Transverse colon (tissue), 4 donors: Measurements from ENCODE around the gene RGS11.

Source experiments
- POLR2A ChIP-seq: fragments of 450-650 bp; IDR thresholded peaks from one replicate; pipeline ENCODE4 v1.6.1; 2016; ENCODE audit warnings: antibody characterized with exemption, mild to moderate bottlenecking, moderate library complexity
- POLR2AphosphoS5 ChIP-seq, 3 donors: sonication (generic); formaldehyde crosslinking; IDR thresholded peaks; one replicate each; pipeline ENCODE4 v1.6.1; 2016; ENCODE audit warnings: antibody characterized with exemption in 3 of 3
- TF ChIP-seq, protein P1 (sequence below), 5 experiments: fragments of 200-600 bp in 3 of 5; fragments of 450-650 bp in 2 of 5; sonication (generic) in 3 of 5; IDR thresholded peaks; 1 replicate in 2 of 5; 2 replicates in 3 of 5; pipeline ENCODE4 v1.5.1; 2016 to 2017; ENCODE audit warnings: antibody characterized with exemption in 5 of 5, inconsistent platforms in 3 of 5, mild to moderate bottlenecking in 2 of 5, moderate library complexity in 1 of 5

DNA sequence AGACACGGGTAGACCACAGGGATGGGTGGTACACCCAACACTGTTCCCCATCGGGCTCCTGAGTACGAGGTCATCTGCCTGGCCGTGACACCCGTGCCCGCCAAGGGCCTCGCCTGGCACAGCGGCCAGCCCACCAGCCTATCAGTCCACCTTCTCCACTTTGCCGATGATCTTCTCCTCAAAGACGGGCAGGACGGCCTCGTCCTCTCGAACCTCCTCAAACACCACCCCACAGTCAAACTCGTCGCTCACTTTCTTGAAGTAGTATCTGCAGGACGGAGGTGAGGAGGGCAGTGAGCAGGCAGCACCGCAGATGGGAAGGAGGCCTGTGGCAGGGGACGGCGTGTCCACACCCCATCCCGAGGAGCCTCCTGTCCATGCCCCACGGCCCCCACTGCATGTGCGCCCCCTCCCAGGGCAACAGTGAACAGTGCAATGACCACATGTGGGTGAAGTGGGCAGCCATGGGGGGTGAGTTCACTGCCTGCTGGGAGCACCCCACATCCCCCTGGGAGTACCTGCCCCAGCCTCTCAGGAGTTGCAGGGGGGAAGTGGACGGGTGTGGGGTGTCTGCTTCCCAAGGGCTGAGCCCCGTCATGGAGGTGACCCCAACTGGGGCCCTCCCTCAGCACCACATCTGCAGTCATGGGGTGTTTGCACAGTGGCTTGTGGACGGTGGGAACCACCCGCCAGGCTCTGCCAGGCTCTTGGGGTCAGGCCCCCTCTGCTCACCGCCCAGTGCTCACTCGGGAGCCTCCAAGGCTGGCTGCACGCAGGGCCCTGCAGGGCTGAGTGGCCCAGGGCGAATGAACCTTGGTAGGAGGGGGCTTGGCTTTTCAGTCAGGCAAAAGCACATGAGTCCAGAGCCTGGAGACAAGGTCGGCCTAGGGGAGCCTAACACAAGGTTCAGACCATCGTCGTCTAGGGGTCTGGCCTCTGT, 12.5 kb upstream of the RGS11 start:
- TF ChIP-seq, protein P1, sequence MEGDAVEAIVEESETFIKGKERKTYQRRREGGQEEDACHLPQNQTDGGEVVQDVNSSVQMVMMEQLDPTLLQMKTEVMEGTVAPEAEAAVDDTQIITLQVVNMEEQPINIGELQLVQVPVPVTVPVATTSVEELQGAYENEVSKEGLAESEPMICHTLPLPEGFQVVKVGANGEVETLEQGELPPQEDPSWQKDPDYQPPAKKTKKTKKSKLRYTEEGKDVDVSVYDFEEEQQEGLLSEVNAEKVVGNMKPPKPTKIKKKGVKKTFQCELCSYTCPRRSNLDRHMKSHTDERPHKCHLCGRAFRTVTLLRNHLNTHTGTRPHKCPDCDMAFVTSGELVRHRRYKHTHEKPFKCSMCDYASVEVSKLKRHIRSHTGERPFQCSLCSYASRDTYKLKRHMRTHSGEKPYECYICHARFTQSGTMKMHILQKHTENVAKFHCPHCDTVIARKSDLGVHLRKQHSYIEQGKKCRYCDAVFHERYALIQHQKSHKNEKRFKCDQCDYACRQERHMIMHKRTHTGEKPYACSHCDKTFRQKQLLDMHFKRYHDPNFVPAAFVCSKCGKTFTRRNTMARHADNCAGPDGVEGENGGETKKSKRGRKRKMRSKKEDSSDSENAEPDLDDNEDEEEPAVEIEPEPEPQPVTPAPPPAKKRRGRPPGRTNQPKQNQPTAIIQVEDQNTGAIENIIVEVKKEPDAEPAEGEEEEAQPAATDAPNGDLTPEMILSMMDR (IDR thresholded peaks at IDR 0.05) = no peak
- TF ChIP-seq POLR2A (no peak), POLR2AphosphoS5 (IDR thresholded peaks at IDR 0.05) (no peak)
